HS-27A (cell line): ENCODE data around the gene RND3.

Experiments
- DNase-seq: peaks from one replicate; pipeline ENCODE4 v3.0.0-alpha.2; 2012; ENCODE audit warnings: low read depth, missing footprints

The RND3 gene

DNA sequence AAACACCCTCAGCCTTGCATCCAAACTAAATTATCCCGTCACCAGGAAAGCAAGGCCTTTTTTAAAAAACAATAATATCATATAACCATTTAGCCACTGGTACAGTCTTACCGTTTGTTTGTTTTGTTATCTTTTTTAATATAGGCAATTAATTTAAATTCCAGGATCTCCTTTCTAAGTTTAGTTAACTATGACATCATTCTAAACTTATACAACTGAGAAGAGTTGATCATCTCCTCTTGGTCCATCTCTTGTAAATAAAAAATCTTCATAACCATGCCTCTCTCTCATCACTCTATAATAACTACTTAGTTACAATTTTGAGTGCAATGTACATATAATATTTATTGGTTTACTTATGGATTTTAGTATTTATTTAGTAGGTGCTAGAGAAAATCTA is 46.2 kb downstream of the RND3 start:
- no peak for DNase-seq

DNA sequence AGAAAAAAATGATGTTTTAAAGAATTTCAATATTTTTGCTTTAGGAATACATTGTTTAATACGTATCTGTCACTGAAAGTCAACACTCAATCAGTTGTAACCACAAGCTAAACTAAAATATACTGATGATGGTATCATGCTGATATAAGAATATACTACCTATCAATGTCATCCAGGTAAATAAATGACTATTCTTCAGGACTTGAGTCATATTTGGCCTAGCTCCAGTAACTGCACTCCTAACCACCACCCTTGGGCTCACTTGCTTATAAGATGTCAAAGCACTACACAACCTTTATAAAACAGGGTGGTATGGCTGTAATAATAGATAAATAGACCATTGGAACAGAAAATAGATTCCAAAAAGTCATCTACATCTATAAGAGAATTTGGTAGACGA is 48.8 kb downstream of the RND3 start:
- DNase-seq = no peak

- no peak for DNase-seq
Measured at GRCh38 chr2:150438041-150438440, 49.4 kb downstream of the RND3 start.

DNA sequence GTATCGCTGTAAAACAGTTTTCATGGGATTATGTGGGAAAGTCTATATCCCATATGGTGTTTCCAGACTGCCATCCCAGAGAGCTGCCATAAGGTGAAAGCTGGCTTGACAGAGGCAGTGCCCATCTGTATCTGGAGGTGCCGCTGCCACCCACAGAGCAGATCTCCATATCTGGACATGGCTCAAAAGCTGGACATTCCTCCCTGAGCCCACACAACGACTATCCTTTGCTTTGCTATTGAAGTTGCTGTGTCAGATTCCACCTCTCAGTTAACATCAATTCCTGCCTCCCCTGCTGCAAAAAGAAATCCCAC is 55.2 kb downstream of the RND3 start:
- DNase-seq = no peak

DNA sequence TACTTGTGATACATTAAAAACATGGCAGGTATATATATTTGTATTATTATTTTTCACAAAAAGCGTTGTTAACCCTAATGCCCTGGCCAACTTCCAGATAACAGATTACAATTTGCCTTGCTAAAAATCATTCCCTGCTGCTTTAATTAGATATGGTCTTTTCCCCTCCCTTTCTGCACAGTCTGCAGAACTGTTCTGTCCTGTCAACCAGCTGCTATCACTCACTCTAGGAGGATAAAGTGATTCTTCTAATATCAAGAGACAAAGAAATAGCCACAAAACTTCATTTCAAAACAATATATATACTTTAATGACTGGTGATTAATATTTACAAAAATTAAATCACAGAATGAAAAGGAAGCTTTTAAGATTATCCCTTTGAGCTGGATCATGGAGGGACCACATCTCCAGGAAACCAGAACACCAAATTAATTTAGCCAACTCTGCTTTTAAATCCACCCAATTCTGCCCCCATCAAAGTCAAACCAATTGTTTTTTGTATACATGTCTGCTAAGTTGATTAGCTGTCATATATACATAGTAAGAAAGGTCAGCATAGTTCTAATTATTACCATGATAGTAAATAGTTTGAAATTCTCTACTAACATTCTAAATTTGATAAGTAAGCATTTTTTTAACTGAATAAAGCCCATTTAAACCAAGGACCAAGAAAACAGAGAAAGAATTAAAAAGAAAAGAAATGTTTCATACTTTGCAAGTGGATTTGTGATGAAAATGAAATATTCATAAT is 55.7 kb downstream of the RND3 start:
- no peak for DNase-seq

- DNase-seq = no peak
Measured at GRCh38 chr2:150429384-150429961, 58.0 kb downstream of the RND3 start.

- DNase-seq = no peak
Measured at GRCh38 chr2:150428641-150429040, 58.8 kb downstream of the RND3 start.

GRCh38 chr2:150427298-150427697 is 60.2 kb downstream of the RND3 start:
- DNase-seq = no peak

DNA sequence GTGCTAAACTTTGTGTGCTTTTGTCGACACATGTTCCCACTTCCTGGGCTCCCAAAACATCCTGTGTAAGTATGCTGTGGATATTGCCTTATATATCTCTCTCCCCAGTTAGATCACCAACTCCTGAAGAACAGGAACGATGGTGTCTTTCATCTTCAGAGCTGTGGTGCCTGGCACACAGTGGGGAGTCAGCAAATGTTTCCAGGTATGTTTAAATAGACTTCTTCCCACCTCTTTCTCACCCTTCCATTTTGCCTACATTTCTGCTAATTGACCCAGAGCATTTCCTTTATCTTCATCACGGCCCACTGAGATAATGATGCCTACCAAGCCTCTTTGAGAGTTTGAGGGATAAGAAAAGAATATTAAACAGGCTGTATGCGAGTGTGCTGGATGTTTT is 60.7 kb downstream of the RND3 start:
- DNase-seq = no peak

DNA sequence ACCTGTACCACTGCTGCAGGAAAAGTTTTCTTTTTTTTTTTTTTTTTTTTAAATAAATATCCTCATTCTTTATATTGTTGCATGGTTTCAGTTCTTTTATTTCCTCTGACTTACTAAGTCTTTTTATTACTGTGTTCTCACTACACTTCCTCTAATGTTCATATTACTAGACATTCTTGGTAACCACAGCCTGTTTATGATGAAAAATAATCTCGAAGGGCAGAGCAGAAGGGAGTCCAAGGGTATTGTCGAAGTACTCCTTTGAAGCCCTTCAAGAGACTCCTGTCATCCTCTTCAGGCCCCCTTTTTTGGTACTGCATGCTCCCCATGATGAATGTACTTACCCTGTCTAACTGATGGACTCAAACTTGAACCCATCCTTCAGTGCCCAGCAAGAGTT is 61.2 kb downstream of the RND3 start:
- DNase-seq = no peak

- no peak for DNase-seq
Measured at GRCh38 chr2:150425121-150425955, 62.1 kb downstream of the RND3 start.

GRCh38 chr2:150424406-150424805 is 63.1 kb downstream of the RND3 start:
- DNase-seq = no peak

DNA sequence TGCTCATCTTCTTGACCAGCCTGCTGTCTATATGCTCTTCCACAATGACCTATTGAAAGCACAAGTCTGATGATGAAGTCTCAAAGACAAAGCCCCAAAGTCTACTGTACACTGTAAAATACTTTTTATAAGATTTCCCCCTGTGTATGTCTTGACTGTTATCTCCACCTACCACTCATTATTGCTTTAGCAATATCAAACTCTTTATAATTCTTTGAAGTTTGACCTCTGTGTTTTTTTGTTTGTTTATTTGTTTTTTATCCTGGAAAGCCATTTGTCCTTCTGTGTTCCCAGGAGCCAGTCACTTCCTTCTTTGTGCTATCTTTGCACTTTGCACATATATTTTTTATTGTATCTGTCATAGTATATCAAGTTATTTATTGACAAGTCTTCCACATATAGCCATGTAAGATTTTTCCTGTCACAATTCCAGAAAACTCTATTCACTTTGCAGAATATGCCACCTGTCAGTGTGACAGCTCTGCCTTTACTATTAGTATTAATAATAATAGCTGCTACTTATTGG is 66.3 kb downstream of the RND3 start:
- no peak for DNase-seq

- DNase-seq = no peak
Measured at GRCh38 chr2:150418916-150419315, 68.6 kb downstream of the RND3 start.
